ENCODE results near the gene TMOD2. TPM values are rescaled to one million over a fixed set of nuclear protein-coding genes. Genes with fewer than 3 reads are reported as not detected.

TMOD2 gene
- total and polyA plus RNA-seq, 7 donors = 0.49 to 5.8 (median 2.1) TPM

DNA sequence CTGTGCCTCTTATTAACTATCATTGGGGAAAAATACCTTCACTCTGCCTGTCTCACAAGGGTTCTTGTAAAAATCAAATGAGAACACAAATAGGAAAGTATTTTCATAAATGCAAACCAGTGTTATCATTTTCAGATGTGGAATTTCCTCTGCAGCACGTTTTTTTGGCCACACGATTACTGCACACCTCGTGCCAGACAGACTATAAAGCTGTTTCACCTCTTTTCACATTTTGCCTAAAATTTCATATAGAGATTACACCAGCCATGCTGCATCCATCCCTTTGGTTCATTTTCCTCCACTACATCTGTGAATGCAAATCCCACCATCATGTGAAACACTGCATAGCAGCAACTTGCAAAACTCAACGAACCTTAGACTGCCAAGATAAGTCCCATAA, 1.2 kb upstream of the TMOD2 start:
- no peak overlapping the region for H3K4me3 ChIP-seq
- intact Hi-C loops (cut with DNase I) = no loop called here
- DNase-seq = no peak

DNA sequence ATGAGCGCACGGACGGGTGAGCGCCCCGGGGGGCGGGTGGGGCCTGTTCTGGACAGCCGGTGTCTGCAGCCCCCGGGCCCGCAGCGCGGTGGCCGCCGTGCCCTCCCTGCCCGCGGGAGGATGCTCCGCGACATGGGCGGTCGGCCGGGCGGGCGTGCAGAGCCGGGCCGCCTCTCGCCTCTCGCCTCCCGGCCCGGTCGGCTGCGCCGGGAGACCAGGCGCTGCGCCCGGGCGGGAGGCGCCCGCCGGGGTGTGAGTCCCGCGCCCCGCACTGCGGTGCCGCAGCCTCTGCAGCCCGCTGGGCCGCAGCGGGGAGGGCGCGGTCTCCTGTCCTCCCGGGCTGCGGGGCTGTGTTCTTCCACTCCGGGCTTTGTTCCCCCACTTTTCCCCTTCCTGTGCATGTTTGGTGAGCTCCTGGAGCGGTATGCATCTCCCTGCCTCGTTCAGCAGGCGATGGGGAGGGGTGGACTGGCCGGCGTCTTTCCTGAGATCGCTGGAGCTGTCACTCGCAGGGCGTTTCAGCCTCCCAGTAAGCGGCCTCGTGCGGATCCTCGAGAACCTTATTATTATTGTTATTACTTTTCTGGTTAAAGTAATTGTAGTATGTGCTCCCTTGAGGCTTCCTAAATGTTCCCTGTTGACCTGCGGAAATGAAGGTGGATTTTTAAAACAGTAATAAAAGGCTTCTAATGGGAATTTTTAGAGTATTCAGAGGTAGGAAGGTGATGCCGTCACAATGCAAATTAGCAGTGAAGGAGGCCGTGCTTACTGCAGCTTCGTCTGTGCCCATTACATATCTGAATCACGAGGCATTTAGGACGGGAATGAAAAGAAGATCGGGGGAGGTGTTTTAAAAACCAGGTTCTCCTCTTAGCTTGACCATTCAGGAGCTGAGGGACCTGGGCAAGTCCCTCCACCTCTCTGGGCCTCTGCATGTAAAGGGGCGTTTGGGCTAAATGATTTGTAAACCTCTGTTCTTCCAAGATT, 593 bp downstream of the TMOD2 start:
- 4 to 9% (median 8%) methylated on average over 31 to 71 of the region's 71 CpGs for WGBS, 3 donors
- Histone ChIP-seq H3K9me3 (no peaks in the 10 kb centered on the region), H3K36me3 (ENCODE audit: insufficient read depth in 1 of 2, low read depth in 1 of 2) (no peaks in the 10 kb centered on the region), H3K27ac (peak overlapping the region; percentile 53), H3K4me1 (peaks cover 12% of the 10 kb centered on the region), H3K27me3 (ENCODE audit: insufficient read depth in 3 of 3, low read length in 2 of 3) (no peaks in the 10 kb centered on the region), H3K4me3 (peak overlapping the region; percentile 82)
- TF ChIP-seq, protein P1, sequence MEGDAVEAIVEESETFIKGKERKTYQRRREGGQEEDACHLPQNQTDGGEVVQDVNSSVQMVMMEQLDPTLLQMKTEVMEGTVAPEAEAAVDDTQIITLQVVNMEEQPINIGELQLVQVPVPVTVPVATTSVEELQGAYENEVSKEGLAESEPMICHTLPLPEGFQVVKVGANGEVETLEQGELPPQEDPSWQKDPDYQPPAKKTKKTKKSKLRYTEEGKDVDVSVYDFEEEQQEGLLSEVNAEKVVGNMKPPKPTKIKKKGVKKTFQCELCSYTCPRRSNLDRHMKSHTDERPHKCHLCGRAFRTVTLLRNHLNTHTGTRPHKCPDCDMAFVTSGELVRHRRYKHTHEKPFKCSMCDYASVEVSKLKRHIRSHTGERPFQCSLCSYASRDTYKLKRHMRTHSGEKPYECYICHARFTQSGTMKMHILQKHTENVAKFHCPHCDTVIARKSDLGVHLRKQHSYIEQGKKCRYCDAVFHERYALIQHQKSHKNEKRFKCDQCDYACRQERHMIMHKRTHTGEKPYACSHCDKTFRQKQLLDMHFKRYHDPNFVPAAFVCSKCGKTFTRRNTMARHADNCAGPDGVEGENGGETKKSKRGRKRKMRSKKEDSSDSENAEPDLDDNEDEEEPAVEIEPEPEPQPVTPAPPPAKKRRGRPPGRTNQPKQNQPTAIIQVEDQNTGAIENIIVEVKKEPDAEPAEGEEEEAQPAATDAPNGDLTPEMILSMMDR (IDR thresholded peaks at IDR 0.05) = no peak
- ATAC-seq (peak; percentile 42 to 69 (median 58)), DNase-seq (peak; percentile 29 to 56)
- intact Hi-C loops (cut with DNase I) = no loop called here

More for the DNA sequence above, 1.2 kb upstream of the TMOD2 start:
- H3K36me3 ChIP-seq (ENCODE audit: insufficient read depth in 1 of 2, low read depth in 1 of 2) = no peaks in the 10 kb centered on the region
- no peaks in the 10 kb centered on the region for H3K27me3 ChIP-seq (ENCODE audit: insufficient read depth in 3 of 3, low read length in 2 of 3)
- H3K9me3 ChIP-seq = no peaks in the 10 kb centered on the region
- TF ChIP-seq, protein P1 (IDR thresholded peaks at IDR 0.05) = no peak
- no peak overlapping the region for H3K27ac ChIP-seq
- ATAC-seq = no peak
- WGBS, 3 donors = 71 to 79% (median 75%) methylated on average over 4 of the region's 4 CpGs
- peaks cover 12% of the 10 kb centered on the region for H3K4me1 ChIP-seq

DNA sequence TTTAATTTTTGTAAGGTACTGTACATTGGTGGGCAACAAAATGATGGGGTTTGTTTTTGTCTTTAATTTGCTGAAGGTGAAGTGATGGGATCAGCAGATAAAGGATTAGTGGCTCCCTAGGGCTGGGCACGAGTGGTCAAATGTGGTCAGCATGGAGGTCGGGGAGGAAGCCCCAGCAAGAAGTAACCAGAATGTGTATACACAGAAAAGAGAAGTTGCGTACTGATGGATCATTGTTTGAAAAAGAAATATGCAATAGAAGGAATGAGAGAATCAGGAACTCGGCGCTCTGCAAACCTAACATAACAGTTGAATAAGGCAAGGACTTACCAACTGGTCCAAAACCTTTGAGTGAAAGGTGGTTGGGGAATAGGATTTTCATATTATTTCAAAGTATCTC, 1.5 kb downstream of the TMOD2 start:
- DNase-seq (no peak), ATAC-seq (no peak)
- Histone ChIP-seq H3K4me3 (no peak overlapping the region), H3K27ac (no peak overlapping the region), H3K27me3 (ENCODE audit: insufficient read depth in 3 of 3, low read length in 2 of 3) (no peaks in the 10 kb centered on the region), H3K4me1 (peaks cover 12% of the 10 kb centered on the region), H3K36me3 (ENCODE audit: insufficient read depth in 1 of 2, low read depth in 1 of 2) (no peaks in the 10 kb centered on the region), H3K9me3 (no peaks in the 10 kb centered on the region)
- intact Hi-C loops (cut with DNase I) = no loop called here
- TF ChIP-seq, protein P1 (IDR thresholded peaks at IDR 0.05) = no peak
- 78 to 95% (median 87%) methylated on average over 5 of the region's 5 CpGs for WGBS, 3 donors

DNA sequence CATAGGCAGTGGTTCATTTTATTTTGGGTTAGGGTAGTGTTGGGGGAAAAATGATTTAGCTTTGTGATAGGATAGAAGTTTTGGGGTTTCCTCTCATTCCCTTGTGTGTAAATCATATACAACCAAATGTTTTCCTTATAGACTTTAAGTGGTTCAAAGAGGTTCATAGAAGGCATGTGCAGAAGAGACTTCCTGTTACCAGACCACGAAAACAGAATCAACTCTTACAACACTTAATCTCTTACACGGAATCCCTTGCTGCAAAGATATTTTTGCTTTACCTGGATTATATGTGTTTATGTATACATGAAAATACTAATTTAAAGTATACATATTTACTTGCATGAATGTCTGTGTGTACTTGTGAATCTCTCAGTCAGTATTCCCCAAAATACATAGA, 2.9 kb downstream of the TMOD2 start:
- intact Hi-C loops (cut with DNase I) = no loop called here
- Histone ChIP-seq H3K4me1 (peaks cover 12% of the 10 kb centered on the region), H3K27me3 (ENCODE audit: insufficient read depth in 3 of 3, low read length in 2 of 3) (no peaks in the 10 kb centered on the region), H3K9me3 (no peaks in the 10 kb centered on the region), H3K27ac (no peak overlapping the region), H3K36me3 (ENCODE audit: insufficient read depth in 1 of 2, low read depth in 1 of 2) (no peaks in the 10 kb centered on the region), H3K4me3 (no peak overlapping the region)
- TF ChIP-seq, protein P1 (IDR thresholded peaks at IDR 0.05) = no peak
- DNase-seq = no peak
- ATAC-seq = no peak
- 80 to 93% (median 85%) methylated on average over 2 of the region's 2 CpGs for WGBS, 3 donors

Measured in psoas muscle (tissue), 8 donors.